GM11168 (cell line): ENCODE measurements around the gene SGTB.
"Not testable (repeated sequence)": the region's sequence is repeated elsewhere in the genome, so short reads cannot be mapped to it uniquely, and the experiment has no call there.

Experiments used
- in situ Hi-C: fragments of 300-500 bp; cut with MboI; formaldehyde crosslinking; loops from one replicate; pipeline ENCODE4 v1.12.0; 2022; ENCODE audit warnings: low sequenced_read_pairs; ENCODE audit not compliant: unreplicated experiment

The SGTB gene

DNA sequence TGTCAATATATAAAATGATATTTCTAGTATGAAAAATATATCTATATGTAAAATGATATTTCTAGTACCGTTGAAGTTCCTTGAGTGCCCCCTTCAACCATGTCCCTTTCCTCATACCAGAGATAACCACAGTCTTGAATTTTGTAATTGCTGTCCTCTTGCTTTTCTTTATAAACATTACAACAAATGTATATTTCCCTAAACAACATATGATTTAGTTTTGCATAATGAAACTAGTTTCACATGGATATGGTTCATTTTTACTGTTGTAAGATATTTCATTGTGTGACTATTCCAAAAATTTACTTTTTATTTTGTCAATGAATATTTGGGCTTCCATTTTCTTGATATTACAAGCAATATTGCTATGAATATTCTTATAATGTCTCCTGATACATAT is 14.1 kb upstream of the SGTB start:
- in situ Hi-C loops: no loop called here

DNA sequence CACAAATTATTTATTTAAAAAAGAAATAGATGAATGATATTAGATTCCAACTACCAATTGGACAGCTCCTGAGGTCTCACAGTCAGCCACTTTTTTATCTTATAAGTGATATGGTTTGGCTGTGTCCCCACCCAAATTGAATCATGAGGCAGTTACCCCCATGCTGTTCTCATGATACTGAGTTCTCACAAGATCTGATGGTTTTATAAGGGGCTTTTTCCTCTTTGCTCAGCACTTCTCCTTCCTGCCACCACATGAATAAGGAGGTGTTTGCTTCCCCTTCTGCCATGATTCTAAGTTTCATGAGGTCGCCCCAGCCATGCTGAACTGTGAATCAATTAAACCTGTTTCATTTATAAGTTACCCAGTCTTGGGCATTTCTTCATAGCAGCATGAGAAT is 13.0 kb upstream of the SGTB start:
- in situ Hi-C loops: no loop called here

- in situ Hi-C loops: not testable (repeated sequence)
Measured at GRCh38 chr5:65734196-65734775, 12.4 kb upstream of the SGTB start.

- in situ Hi-C loops: not testable (repeated sequence)
Measured at GRCh38 chr5:65732046-65732445, 10.1 kb upstream of the SGTB start.

- in situ Hi-C loops: no loop called here
Measured at GRCh38 chr5:65730910-65731309, 9.0 kb upstream of the SGTB start.

GRCh38 chr5:65728218-65728617 is 6.3 kb upstream of the SGTB start:
- in situ Hi-C loops: no loop called here

GRCh38 chr5:65727491-65728156 is 5.7 kb upstream of the SGTB start:
- in situ Hi-C loops: no loop called here

DNA sequence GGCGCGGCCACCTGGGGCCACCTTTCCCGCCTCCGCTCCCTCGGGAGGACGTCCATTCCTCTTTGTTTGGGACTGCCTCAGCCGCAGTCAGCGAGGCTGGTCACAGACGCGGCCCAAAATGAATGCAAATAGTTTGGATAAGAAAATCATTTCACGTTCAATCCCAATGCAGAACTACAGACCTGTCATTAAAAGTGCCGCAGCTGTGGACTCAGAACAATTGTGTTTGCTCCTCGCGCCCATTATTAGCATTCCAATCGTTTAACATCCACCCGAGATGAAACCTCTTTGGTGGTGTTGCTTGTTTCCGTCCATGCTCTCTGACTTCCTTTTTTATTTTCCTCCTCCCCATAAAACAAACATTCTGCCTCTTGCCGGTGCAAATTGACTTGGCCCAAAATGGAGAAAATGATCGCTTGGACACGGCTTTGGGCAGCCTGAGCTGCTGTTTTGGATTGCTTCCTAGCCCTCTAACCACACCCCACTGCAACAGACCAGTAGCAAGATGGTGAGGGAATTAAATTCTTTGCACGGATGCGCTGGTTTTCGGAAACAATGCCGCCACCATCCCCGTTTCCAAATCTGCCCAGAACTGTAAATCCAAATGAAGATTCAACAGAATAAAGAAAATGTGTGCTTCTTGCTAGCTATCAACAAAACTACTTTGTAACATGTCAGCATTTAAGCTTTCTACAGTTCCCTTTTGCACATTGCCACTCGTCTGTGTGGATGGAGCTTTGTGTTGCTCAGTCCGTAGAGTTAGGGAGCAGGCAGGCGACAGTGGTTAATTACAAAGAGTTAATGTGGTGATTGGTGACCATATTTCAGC is 880 bp upstream of the SGTB start:
- in situ Hi-C loops: no loop called here

- in situ Hi-C loops: no loop called here
Measured at GRCh38 chr5:65721050-65721719, 724 bp downstream of the SGTB start.

GRCh38 chr5:65718576-65719310 is 3.2 kb downstream of the SGTB start:
- in situ Hi-C loops: no loop called here

DNA sequence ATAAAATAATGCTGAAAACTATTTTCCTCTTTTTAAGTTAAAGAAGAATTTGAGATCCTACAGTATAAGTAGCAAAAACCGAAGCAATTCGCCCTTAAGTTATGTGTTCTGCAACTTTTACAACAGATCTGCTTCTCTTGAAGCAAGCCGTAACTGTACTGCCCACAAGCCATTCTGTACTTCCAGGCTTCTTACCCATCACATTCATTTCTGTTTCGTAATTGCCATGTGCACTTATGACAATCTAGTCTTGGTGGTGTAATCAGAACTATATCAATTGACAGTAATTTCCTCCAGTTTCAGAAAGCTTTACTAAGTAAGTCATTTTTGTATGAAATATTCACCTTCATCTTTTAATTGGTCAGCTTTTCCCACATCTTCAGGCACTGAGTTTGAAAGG is 13.8 kb downstream of the SGTB start:
- in situ Hi-C loops: no loop called here

DNA sequence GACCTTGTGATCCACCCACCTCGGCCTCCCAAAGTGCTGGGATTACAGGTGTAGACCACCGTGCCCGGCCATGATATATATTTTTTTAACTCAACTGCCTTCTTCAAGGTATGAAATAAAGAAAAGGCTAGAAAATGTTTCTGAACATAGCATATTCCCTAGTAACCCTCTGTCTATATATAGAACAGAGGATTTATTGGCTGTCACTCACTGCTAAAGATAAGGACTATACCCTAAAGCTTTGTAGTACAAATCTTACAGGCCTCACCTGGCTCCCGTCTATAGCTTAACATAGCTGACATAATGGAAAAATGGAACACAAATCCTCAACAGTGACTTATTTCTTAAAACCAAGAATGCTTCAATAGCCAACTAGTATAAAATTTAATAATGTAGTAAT is 14.2 kb downstream of the SGTB start:
- in situ Hi-C loops: no loop called here

GRCh38 chr5:65704621-65705239 is 17.2 kb downstream of the SGTB start:
- in situ Hi-C loops: no loop called here

GRCh38 chr5:65702036-65702435 is 19.9 kb downstream of the SGTB start:
- in situ Hi-C loops: no loop called here

DNA sequence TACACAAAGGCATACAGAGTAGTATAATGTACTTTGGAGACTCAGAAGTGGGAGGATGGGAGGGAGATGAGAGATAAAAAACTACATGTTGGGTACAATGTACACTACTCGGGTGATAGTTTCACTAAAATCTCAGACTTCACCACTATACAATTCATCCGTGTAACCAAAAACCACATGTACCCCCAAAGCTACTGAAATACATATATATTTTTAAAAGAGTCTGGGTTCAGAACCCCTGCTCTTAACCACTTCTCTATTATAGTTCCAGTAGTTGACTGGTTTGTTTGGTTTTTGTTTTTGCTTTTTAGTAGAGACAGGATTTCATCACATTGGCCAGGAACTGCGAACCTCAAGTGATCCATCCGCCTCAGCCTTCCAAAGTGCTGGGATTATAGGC is 22.6 kb downstream of the SGTB start:
- in situ Hi-C loops: no loop called here

DNA sequence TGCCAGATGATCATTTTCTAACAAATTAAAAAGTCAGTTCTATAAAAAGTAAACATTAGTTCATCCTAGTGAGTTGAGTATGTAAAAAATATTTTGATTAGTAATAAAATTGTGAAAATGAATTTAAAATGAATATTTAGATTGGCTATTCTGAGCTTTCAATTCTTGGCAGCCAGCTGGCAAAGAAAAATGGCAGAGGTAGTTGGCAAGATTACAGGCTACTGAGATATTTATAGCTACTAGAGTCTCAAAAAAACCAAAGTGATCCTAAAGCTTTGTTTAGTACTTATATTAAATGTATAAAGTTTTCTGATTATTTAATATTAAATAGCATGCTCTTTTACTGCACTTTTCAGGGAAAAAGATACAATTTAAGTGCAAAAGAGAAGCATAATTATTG is 25.0 kb downstream of the SGTB start:
- in situ Hi-C loops: no loop called here

DNA sequence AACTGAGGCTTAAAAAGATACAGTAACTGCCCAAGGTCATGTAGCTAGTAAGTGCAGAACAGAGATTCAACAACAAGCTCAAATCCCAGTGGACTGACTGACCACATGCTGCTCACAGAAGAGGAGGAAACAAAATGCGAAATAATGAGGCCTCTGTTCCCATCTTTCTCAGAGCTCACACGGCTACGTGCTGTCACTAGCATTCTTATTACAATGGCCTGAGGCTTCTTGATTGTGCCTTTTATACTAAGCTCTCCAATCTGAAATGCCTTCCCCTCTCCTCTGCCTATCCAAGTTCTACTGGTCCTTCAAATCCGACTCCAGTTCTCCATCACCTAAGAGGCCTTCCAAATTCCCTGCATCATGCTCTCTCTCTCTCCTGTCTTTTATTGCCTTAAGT is 26.0 kb downstream of the SGTB start:
- in situ Hi-C loops: no loop called here

GRCh38 chr5:65695162-65695755 is 26.6 kb downstream of the SGTB start:
- in situ Hi-C loops: no loop called here

DNA sequence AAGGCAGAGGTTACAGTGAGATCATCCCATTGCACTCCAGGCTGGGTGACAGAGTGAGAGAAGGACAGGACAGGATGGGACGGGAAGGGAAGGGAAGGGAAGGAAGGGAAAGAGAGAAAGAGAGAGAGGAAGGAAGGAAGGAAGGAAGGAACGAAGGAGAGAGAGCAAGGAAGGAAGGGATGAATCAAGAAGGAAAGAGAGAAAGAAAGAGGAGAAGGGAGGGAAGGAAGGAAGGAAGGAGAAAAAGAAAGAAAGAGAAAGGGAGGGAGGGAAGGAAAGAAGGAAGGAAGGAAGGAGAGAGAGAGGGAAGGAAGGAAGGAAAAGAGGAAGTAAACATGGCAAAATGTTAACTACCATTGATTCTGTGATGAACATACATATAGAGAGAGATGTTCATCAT is 28.8 kb downstream of the SGTB start:
- in situ Hi-C loops: no loop called here

- in situ Hi-C loops: no loop called here
Measured at GRCh38 chr5:65682148-65682547, 39.8 kb downstream of the SGTB start.
